Subcutaneous abdominal adipose tissue (tissue), 5 donors: ENCODE results near the gene WEE1.
A peak's percentile ranks its signal among the peaks of the same experiment; 100 is the strongest.
"Not testable (repeated sequence)": the region's sequence is repeated elsewhere in the genome, so short reads cannot be mapped to it uniquely, and the experiment has no call there.

Experiments
- H3K27ac ChIP-seq: one replicate; pipeline ENCODE4 v1.7.0; 2013; ENCODE audit warnings: low read depth, mild to moderate bottlenecking, inconsistent platforms, low read length, moderate library complexity
- H3K27me3 ChIP-seq, 5 donors: one replicate each; pipeline ENCODE4 v1.7.0; 2013; ENCODE audit warnings: low read length in 5 of 5, inconsistent platforms in 1 of 5; ENCODE audit not compliant: control insufficient read depth in 5 of 5, insufficient read depth in 4 of 5
- H3K36me3 ChIP-seq, 5 donors: one replicate each; pipeline ENCODE4 v1.7.0; 2013; ENCODE audit warnings: low read length in 5 of 5; ENCODE audit not compliant: control insufficient read depth in 5 of 5, insufficient read depth in 5 of 5
- H3K4me1 ChIP-seq, 5 donors: one replicate each; pipeline ENCODE4 v1.7.0; 2013; ENCODE audit warnings: low read length in 5 of 5, mild to moderate bottlenecking in 3 of 5, moderate library complexity in 1 of 5; ENCODE audit not compliant: control insufficient read depth in 5 of 5, insufficient read depth in 5 of 5
- H3K4me3 ChIP-seq, 5 donors: one replicate each; pipeline ENCODE4 v1.7.0; 2013; ENCODE audit warnings: low read length in 5 of 5, low read depth in 1 of 5
- H3K9ac ChIP-seq, 5 donors: one replicate each; pipeline ENCODE4 v1.7.0; 2013; ENCODE audit warnings: low read length in 5 of 5, mild to moderate bottlenecking in 4 of 5, moderate library complexity in 3 of 5
- H3K9me3 ChIP-seq, 5 donors: one replicate each; pipeline ENCODE4 v1.7.0; 2013; ENCODE audit warnings: low read length in 5 of 5; ENCODE audit not compliant: control insufficient read depth in 5 of 5
- donor health status: healthy.
- donor health status: healthy.
- donor health status: healthy.
- donor health status: healthy.
- donor health status: healthy.

Gene WEE1

GRCh38 chr11:9594267-9595046 lies 21.0 kb downstream of the WEE1 start:
- Histone ChIP-seq H3K36me3 (no peaks in the 10 kb centered on the region), H3K9ac (no peak overlapping the region), H3K27me3 (no peaks in the 10 kb centered on the region), H3K27ac (no peak overlapping the region), H3K9me3 (no peaks in the 10 kb centered on the region), H3K4me3 (no peak overlapping the region), H3K4me1 (no peaks in the 10 kb centered on the region)

- Histone ChIP-seq H3K27me3 (no peaks in the 10 kb centered on the region), H3K4me3 (no peak overlapping the region), H3K9ac (no peak overlapping the region), H3K36me3 (no peaks in the 10 kb centered on the region), H3K9me3 (no peaks in the 10 kb centered on the region), H3K27ac (no peak overlapping the region), H3K4me1 (peaks cover 2 to 10% (median 5%) of the 10 kb centered on the region in 5 donors)
Measured at GRCh38 chr11:9596926-9597464, 23.5 kb downstream of the WEE1 start.

GRCh38 chr11:9600166-9600565 lies 26.7 kb downstream of the WEE1 start:
- no peaks in the 10 kb centered on the region for H3K36me3 ChIP-seq
- no peaks in the 10 kb centered on the region for H3K27me3 ChIP-seq
- no peak overlapping the region for H3K9ac ChIP-seq
- H3K4me1 ChIP-seq: peaks cover 2 to 10% (median 5%) of the 10 kb centered on the region in 5 donors
- H3K4me3 ChIP-seq: no peak overlapping the region
- H3K9me3 ChIP-seq: no peaks in the 10 kb centered on the region
- no peak overlapping the region for H3K27ac ChIP-seq

GRCh38 chr11:9600644-9601036 lies 27.2 kb downstream of the WEE1 start:
- H3K36me3 ChIP-seq: no peaks in the 10 kb centered on the region
- H3K4me3 ChIP-seq: no peak overlapping the region
- no peak overlapping the region for H3K27ac ChIP-seq
- H3K4me1 ChIP-seq: peaks cover 2 to 10% (median 5%) of the 10 kb centered on the region in 5 donors
- no peak overlapping the region for H3K9ac ChIP-seq
- H3K27me3 ChIP-seq: no peaks in the 10 kb centered on the region
- no peaks in the 10 kb centered on the region for H3K9me3 ChIP-seq

GRCh38 chr11:9601037-9601875 lies 27.8 kb downstream of the WEE1 start:
- Histone ChIP-seq H3K4me1 (peaks cover 2 to 10% (median 5%) of the 10 kb centered on the region in 5 donors), H3K9ac (no peak overlapping the region), H3K9me3 (no peaks in the 10 kb centered on the region), H3K27ac (no peak overlapping the region), H3K36me3 (no peaks in the 10 kb centered on the region), H3K4me3 (peak overlapping the region in 4 of 5 donors; percentile 2 to 42 (median 22)), H3K27me3 (no peaks in the 10 kb centered on the region)

GRCh38 chr11:9601876-9602199 lies 28.4 kb downstream of the WEE1 start:
- Histone ChIP-seq H3K4me3 (peak overlapping the region in 3 of 5 donors; percentile 2 to 26 (median 18)), H3K9ac (no peak overlapping the region)

GRCh38 chr11:9603214-9603613 lies 29.7 kb downstream of the WEE1 start:
- H3K4me1 ChIP-seq, H3K9me3 ChIP-seq, H3K4me3 ChIP-seq, H3K27ac ChIP-seq, H3K36me3 ChIP-seq, H3K9ac ChIP-seq, H3K27me3 ChIP-seq: not testable (repeated sequence)

More at GRCh38 chr11:9601876-9602199, 28.4 kb downstream of the WEE1 start:
- Histone ChIP-seq H3K9me3 (no peaks in the 10 kb centered on the region), H3K36me3 (no peaks in the 10 kb centered on the region), H3K4me1 (peaks cover 2 to 10% (median 5%) of the 10 kb centered on the region in 5 donors), H3K27ac (no peak overlapping the region), H3K27me3 (no peaks in the 10 kb centered on the region)

GRCh38 chr11:9604134-9604533 lies 30.7 kb downstream of the WEE1 start:
- no peak overlapping the region for H3K4me3 ChIP-seq
- no peak overlapping the region for H3K27ac ChIP-seq
- H3K36me3 ChIP-seq: no peaks in the 10 kb centered on the region
- H3K27me3 ChIP-seq: no peaks in the 10 kb centered on the region
- H3K9me3 ChIP-seq: no peaks in the 10 kb centered on the region
- no peak overlapping the region for H3K9ac ChIP-seq
- H3K4me1 ChIP-seq: peaks cover 2 to 10% (median 5%) of the 10 kb centered on the region in 5 donors

- Histone ChIP-seq H3K9ac (no peak overlapping the region), H3K27ac (no peak overlapping the region), H3K9me3 (no peaks in the 10 kb centered on the region), H3K4me3 (no peak overlapping the region), H3K27me3 (no peaks in the 10 kb centered on the region), H3K4me1 (peaks cover 2 to 10% (median 5%) of the 10 kb centered on the region in 5 donors), H3K36me3 (no peaks in the 10 kb centered on the region)
Measured at GRCh38 chr11:9605742-9606141, 32.3 kb downstream of the WEE1 start.
